HG03442 (cell line): Measurements from ENCODE around the gene APBA1.

Source experiments
- ATAC-seq: cut with Tn5 transposase; IDR thresholded peaks from one replicate; pipeline ENCODE4 v1.9.1; 2021; ENCODE audit warnings: mild to moderate bottlenecking, moderate library complexity; ENCODE audit not compliant: unreplicated experiment

Gene APBA1

DNA sequence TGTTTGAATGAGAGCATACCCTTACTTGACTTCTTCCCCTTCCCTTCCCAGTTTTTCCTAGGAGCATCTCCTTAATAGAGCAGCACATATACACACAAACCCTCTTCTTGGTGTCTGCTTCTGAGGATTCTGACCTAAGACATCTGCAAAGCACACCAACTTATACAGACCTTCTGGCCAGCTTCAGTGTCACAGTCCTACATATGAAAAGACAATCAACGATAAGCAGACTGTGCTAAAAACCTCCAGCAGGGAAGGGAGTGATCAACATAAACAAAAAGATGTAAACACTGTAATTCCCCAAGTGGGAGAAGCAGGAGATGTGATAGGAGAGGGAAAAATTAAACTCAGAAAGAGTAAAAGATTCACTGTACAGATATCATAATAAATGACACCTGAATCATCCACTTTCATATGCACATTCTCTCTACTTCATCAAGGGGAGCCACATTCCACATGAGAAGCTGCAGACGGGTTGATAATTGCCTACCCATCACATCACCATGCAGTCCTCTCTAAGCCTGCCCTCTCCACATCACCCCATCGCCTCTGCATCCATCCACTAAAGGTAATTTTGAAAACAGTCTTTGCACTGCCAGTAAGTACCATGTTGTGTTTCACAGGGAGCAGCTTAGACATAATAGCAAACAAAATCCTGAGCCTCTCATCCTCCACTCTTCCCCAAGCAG lies 13.0 kb downstream of the APBA1 start:
- no peak for ATAC-seq

- ATAC-seq = no peak
Observed at GRCh38 chr9:69657269-69657668, 14.9 kb downstream of the APBA1 start.

DNA sequence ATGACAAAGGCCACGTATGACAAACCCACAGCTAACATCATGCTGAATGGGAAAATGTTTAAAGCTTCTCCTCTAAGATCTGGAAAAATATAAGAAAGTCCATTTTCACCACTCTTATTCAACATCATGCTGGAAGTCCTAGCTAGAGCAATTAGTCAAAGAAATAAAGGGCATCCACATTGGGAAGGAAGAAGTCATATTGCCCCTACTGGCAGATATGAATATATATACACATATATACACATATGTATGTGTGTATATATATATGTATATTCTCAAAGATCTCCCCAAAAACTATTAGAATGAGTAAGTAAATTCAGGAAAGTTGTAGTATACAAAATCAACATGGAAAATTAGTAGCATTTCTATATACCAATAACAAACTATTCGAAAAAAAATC lies 17.1 kb downstream of the APBA1 start:
- ATAC-seq = no peak

GRCh38 chr9:69653261-69653660 lies 18.9 kb downstream of the APBA1 start:
- no peak for ATAC-seq

GRCh38 chr9:69649566-69650250 lies 22.5 kb downstream of the APBA1 start:
- ATAC-seq = no peak

DNA sequence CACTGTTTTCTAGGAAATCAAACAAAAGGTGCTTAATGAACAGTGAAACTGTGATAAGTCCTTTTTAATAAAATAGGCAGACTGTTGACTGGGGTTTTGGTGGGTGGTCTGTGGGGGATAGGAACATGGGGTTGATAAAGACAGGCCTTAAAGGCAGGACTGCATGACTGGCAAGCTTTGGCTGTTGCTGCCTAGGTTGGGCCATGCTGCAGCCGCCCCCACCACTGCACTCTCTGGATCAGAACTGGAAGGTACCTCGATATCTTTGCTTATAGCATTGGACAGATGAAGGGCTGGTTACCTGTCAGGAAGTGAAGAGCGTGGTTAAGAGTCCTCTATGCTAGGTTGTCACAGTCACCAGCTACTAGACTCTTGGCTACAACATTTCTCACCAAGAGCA lies 24.4 kb downstream of the APBA1 start:
- no peak for ATAC-seq

DNA sequence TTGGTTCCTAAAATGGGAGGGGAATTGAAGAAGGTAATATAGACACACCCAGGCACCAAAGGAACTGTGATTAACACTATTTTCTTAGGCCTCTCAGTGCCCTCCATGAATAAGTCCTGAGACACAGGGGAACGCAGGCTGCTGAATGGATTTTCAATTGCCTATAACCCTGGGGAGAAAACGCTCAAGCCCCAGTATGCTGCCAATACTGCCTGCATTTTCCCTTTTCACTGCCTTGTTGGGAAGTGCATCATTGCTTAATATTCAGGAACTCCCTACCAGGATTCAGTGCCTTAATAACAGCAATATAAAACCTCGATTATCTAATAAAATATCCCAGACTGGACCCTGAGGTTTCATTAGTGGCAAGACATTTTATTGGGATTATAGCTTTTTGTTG lies 25.4 kb downstream of the APBA1 start:
- ATAC-seq = no peak

GRCh38 chr9:69645488-69645887 lies 26.7 kb downstream of the APBA1 start:
- ATAC-seq = no peak

DNA sequence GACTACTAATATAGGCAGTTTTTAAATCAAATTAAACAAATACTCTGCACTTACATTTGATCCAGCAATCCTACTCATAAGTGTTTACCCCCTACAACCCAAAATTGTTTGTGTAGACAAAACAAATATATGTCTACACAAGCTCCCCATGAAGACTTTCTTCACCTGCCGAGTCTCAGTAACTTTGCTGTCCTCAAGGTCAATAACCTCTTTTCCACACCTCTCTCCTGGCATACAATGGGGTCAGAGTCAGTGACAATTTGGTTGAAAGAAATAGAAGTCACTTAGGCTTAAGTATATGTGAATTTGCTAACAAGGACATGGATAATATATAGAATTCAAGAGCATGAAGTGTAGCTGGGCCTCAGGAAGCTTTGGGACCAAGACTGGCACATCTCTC lies 29.1 kb downstream of the APBA1 start:
- no peak for ATAC-seq

DNA sequence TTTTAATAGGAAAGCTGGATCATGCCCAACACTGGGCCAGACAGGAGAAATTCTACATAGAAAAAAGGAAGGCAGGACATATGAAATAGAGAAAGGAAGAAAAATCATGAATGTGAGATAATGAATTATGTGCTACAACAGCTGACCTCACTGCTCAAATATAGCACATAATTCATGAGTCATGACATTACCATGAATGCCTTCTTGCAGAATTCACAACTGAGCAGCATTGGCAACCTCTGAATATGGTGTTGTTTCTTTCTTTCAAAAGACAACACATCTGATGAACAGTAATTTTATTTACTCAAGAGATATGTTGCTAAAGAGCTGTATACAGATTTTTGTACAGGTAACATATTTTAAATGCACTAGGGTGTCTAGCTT lies 34.4 kb downstream of the APBA1 start:
- no peak for ATAC-seq

- no peak for ATAC-seq
Observed at GRCh38 chr9:69637193-69637816, 34.9 kb downstream of the APBA1 start.

GRCh38 chr9:69633716-69634115 lies 38.5 kb downstream of the APBA1 start:
- no peak for ATAC-seq

- ATAC-seq = no peak
Observed at GRCh38 chr9:69632768-69633167, 39.4 kb downstream of the APBA1 start.

DNA sequence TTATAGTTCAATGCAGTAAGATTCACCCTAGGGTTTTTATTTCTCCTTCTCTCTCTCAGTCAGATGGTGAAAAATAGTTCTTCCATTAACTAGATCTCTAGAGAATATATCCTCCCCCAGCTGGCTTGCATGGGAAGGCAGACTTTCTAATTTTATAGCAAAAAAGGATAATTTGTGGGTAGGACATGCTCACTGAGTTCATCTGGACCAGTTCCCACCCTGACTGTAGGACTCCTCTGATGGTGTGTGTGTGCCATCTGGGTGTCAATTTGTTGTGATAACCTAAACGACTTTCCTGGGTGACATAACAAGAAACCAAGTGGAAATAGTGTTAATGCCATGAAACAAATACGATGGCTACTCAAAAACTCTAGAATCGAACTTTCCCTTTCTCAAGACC lies 44.9 kb downstream of the APBA1 start:
- ATAC-seq = no peak

- no peak for ATAC-seq
Observed at GRCh38 chr9:69623276-69623675, 48.9 kb downstream of the APBA1 start.

GRCh38 chr9:69622676-69623075 lies 49.5 kb downstream of the APBA1 start:
- ATAC-seq = no peak

GRCh38 chr9:69621730-69622460 lies 50.3 kb downstream of the APBA1 start:
- ATAC-seq = no peak

- ATAC-seq = no peak
Observed at GRCh38 chr9:69620731-69621130, 51.4 kb downstream of the APBA1 start.

GRCh38 chr9:69619233-69619632 lies 52.9 kb downstream of the APBA1 start:
- ATAC-seq = no peak

DNA sequence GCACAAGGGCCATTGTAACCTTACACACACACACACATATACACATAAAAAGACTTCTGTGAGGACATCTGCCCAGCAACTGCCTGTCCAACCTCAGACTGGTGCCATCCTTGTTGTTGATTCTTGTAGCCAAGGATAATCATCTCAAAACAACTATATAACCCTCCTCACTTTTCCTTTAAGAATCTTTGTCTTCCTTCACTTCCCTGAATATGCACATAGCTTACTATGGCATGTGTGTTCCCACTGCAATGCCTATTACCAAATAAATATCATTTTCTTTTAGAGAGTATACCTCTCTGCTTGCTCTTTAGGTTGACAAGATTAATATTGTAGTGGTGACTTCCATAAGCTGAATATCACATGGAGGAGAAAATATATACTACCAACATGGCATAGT lies 55.2 kb downstream of the APBA1 start:
- ATAC-seq = no peak

GRCh38 chr9:69615880-69616279 lies 56.3 kb downstream of the APBA1 start:
- no peak for ATAC-seq

DNA sequence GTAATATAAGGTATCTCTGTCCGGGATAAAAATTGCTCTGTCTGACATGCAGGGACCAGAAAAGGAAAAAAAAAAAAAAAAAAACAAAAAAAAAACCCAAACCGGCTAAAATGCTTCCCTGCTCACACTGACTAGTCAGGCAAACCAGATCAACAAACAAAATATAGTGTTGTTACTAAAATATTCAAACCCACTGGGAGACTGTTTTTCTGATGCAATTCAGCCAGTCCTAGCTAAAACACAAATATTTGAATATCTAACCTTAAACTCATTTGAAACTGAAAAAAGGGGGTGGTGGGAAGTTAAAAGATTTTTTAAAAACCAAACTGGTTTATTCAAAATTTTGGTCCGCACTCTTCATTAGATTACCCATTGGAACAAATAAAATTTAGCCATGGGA lies 61.0 kb downstream of the APBA1 start:
- ATAC-seq = no peak
